H9 (cell line): ENCODE data around the gene SDF2. TPM values are rescaled to one million over a fixed set of nuclear protein-coding genes. Genes with fewer than 3 reads are reported as not detected.
A peak's percentile ranks its signal among the peaks of the same experiment; 100 is the strongest.

Experiments used
- DNase-seq: peaks from one replicate; pipeline ENCODE4 v3.0.0-alpha.2; 2017
- H2AFZ ChIP-seq: one replicate; pipeline ENCODE4 v1.6.1; 2013; ENCODE audit warnings: mild to moderate bottlenecking, low read length, control low read depth, moderate library complexity
- H2AK5ac ChIP-seq: 2 replicates; pipeline ENCODE4 v1.6.1; 2013; ENCODE audit warnings: low read length, control low read depth, mixed read lengths; ENCODE audit not compliant: insufficient read length
- H2BK120ac ChIP-seq: one replicate; pipeline ENCODE4 v1.6.1; 2013; ENCODE audit warnings: low read depth, mild to moderate bottlenecking, low read length, control low read depth, inconsistent platforms; ENCODE audit not compliant: poor library complexity, severe bottlenecking
- H2BK12ac ChIP-seq: 2 replicates; pipeline ENCODE4 v1.6.1; 2013; ENCODE audit warnings: low read length, control low read depth, mixed read lengths, low read depth; ENCODE audit not compliant: insufficient read length
- H2BK15ac ChIP-seq: 2 replicates; pipeline ENCODE4 v1.6.1; 2013; ENCODE audit warnings: low read depth, low read length, control low read depth
- H2BK20ac ChIP-seq: one replicate; pipeline ENCODE4 v1.6.1; 2013; ENCODE audit warnings: low read depth, mild to moderate bottlenecking, low read length, control low read depth, inconsistent platforms; ENCODE audit not compliant: poor library complexity, severe bottlenecking
- H2BK5ac ChIP-seq: 2 replicates; pipeline ENCODE4 v1.6.1; 2013; ENCODE audit warnings: low read length, control low read depth, mixed read lengths; ENCODE audit not compliant: insufficient read length
- H3K14ac ChIP-seq: 2 replicates; pipeline ENCODE4 v1.6.1; 2013; ENCODE audit warnings: low read length, control low read depth; ENCODE audit not compliant: insufficient read depth
- H3K18ac ChIP-seq: 2 replicates; pipeline ENCODE4 v1.6.1; 2013; ENCODE audit warnings: low read depth, mild to moderate bottlenecking, mixed read lengths, low read length, control low read depth; ENCODE audit not compliant: insufficient read length
- H3K23ac ChIP-seq: 2 replicates; pipeline ENCODE4 v1.6.1; 2013; ENCODE audit warnings: low read length, control low read depth, mixed read lengths, low read depth; ENCODE audit not compliant: insufficient read length
- H3K23me2 ChIP-seq: 2 replicates; pipeline ENCODE4 v1.6.1; 2013; ENCODE audit warnings: low read depth, mild to moderate bottlenecking, mixed read lengths, low read length, control low read depth; ENCODE audit not compliant: insufficient read length, poor library complexity, severe bottlenecking
- H3K27ac ChIP-seq: 2 replicates; pipeline ENCODE4 v1.5.1; 2013; ENCODE audit warnings: low read length, control low read depth, mixed read lengths, low read depth; ENCODE audit not compliant: insufficient read length
- H3K27me3 ChIP-seq: 2 replicates; pipeline ENCODE4 v1.6.1; 2013; ENCODE audit warnings: low read length, control low read depth, inconsistent platforms; ENCODE audit not compliant: insufficient read depth
- H3K4ac ChIP-seq: 2 replicates; pipeline ENCODE4 v1.6.1; 2013; ENCODE audit warnings: low read depth, mild to moderate bottlenecking, control low read depth, inconsistent platforms, low read length, moderate library complexity
- H3K4me1 ChIP-seq: 2 replicates; pipeline ENCODE4 v1.6.1; 2013; ENCODE audit warnings: low read length, control low read depth, inconsistent platforms; ENCODE audit not compliant: insufficient read depth
- H3K4me2 ChIP-seq: 2 replicates; pipeline ENCODE4 v1.6.1; 2013; ENCODE audit warnings: low read length, control low read depth, mixed read lengths; ENCODE audit not compliant: insufficient read length, insufficient read depth
- H3K56ac ChIP-seq: 2 replicates; pipeline ENCODE4 v1.6.1; 2013; ENCODE audit warnings: low read depth, mild to moderate bottlenecking, mixed read lengths, low read length, control low read depth; ENCODE audit not compliant: insufficient read length
- H3K79me1 ChIP-seq: 2 replicates; pipeline ENCODE4 v1.6.1; 2013; ENCODE audit warnings: low read depth, mild to moderate bottlenecking, moderate library complexity, low read length, control low read depth, inconsistent platforms; ENCODE audit not compliant: insufficient read depth, poor library complexity, severe bottlenecking
- H3K79me2 ChIP-seq: 2 replicates; pipeline ENCODE4 v1.6.1; 2013; ENCODE audit warnings: low read length, control low read depth, inconsistent platforms; ENCODE audit not compliant: insufficient read depth
- H3K9ac ChIP-seq: 2 replicates; pipeline ENCODE4 v1.6.1; 2013; ENCODE audit warnings: low read length, control low read depth, mixed read lengths; ENCODE audit not compliant: insufficient read length; ENCODE audit errors: extremely low read depth
- H3K9me3 ChIP-seq: one replicate; pipeline ENCODE4 v1.6.1; 2013; ENCODE audit warnings: low read depth, low read length, inconsistent platforms; ENCODE audit not compliant: control insufficient read depth
- H3T11ph ChIP-seq: one replicate; pipeline ENCODE4 v1.6.1; 2013; ENCODE audit warnings: mild to moderate bottlenecking, low read length, control low read depth, inconsistent platforms
- H4K20me1 ChIP-seq: one replicate; pipeline ENCODE4 v1.6.1; 2013; ENCODE audit not compliant: control insufficient read depth, insufficient read length, insufficient read depth
- H4K5ac ChIP-seq: 2 replicates; pipeline ENCODE4 v1.6.1; 2013; ENCODE audit warnings: low read depth, mild to moderate bottlenecking, mixed read lengths, low read length, control low read depth; ENCODE audit not compliant: insufficient read length
- H4K8ac ChIP-seq: replicated peaks from 2 replicates; pipeline ENCODE4 v1.6.1; 2013; ENCODE audit warnings: low read length, control low read depth, mixed read lengths, low read depth; ENCODE audit not compliant: insufficient read length
- H4K91ac ChIP-seq: 2 replicates; pipeline ENCODE4 v1.6.1; 2013; ENCODE audit warnings: low read depth, mild to moderate bottlenecking, moderate library complexity, mixed read lengths, low read length, control low read depth; ENCODE audit not compliant: insufficient read length
- H3K27ac Mint-ChIP-seq, 3 experiments: 2 replicates in 2 of 3; 3 replicates in 1 of 3; pipeline ENCODE4 v1.8.0; 2020 to 2021; ENCODE audit warnings: mixed read lengths in 3 of 3, mild to moderate bottlenecking in 1 of 3, moderate library complexity in 1 of 3
- H3K27me3 Mint-ChIP-seq: 2 replicates; pipeline ENCODE4 v1.8.0; 2021; ENCODE audit warnings: low read depth, mild to moderate bottlenecking, moderate library complexity, mixed read lengths
- H3K36me3 Mint-ChIP-seq, 3 experiments: 2 replicates in 2 of 3; 3 replicates in 1 of 3; pipeline ENCODE4 v1.8.0; 2020 to 2021; ENCODE audit warnings: low read depth in 3 of 3, mixed read lengths in 3 of 3; ENCODE audit not compliant: insufficient read depth in 1 of 3
- H3K4me1 Mint-ChIP-seq, 2 experiments: 2 replicates each; pipeline ENCODE4 v1.8.0; 2020; ENCODE audit warnings: mixed read lengths in 2 of 2
- H3K4me3 Mint-ChIP-seq, 2 experiments: 2 replicates in 1 of 2; 3 replicates in 1 of 2; pipeline ENCODE4 v1.8.0; 2020 to 2021; ENCODE audit warnings: mild to moderate bottlenecking in 2 of 2, mixed read lengths in 2 of 2, moderate library complexity in 1 of 2
- H3K9me3 Mint-ChIP-seq, 2 experiments: 2 replicates in 1 of 2; 3 replicates in 1 of 2; pipeline ENCODE4 v1.8.0; 2020; ENCODE audit warnings: mild to moderate bottlenecking in 2 of 2, mixed read lengths in 2 of 2, moderate library complexity in 1 of 2
- WGBS: extraction: QIAGEN DNeasy Blood & Tissue Kit; methylation state at CpG from one replicate; pipeline ENCODE4 v1.1.7; 2013; ENCODE audit warnings: missing lambda C conversion rate, low lambda C conversion rate, mixed read lengths; ENCODE audit not compliant: insufficient read length; ENCODE audit errors: extremely low coverage; 5-methylcytosine and 5-hydroxymethylcytosine counted together
- total RNA-seq: library from RNA; stranded (reverse); gene quantifications from 2 replicates; pipeline ENCODE4 v1.2.1, GENCODE V29; 2021
- TF ChIP-seq, protein P1 (sequence below): fragments of 200-600 bp; sonication (generic); conservative IDR thresholded peaks from 3 replicates; pipeline ENCODE4 v1.8.0; 2021; ENCODE audit warnings: antibody characterized with exemption, mild to moderate bottlenecking

The SDF2 gene
- total RNA-seq, 1 experiment from 2014 or later, result 40.2 TPM

DNA sequence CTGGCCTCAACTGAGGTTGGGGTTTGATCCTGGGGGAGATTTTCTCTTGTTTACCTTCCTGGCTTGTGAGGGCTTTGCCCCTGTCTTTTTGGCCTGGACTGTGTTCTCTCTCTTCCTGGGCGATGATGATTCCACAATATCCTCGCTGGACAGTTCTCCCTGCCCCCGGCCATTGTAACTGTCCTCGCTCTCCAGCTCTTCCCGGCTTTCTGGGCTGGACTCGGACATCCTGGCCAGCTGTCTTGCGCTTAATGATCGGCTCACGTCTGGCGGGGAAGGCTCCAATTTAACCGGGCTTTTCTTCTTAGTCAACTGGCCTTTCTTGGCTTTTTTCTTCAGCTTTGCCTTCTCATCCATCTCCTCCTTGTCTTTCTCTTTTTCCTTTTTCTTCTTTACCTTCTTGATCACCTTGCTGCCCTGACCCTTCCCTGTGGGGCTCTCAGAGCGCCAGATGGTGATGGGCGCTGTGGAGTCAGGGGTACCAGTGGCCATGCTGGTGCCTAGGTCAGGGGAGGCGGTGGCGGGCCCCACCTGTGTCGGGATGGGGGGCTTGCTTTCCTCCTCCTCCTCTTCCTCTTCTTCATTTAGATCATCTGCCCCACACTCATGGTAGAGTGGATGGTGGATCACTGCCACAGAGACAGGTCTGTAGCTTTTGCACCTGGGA, 42.0 kb upstream of the SDF2 start:
- Histone ChIP-seq H3K4me2 (no peak overlapping the region), H2AFZ (no peak overlapping the region), H2BK20ac (no peak overlapping the region), H3K56ac (no peak overlapping the region), H4K5ac (no peak overlapping the region), H3K23me2 (no peaks in the 10 kb centered on the region), H3K27me3 (no peaks in the 10 kb centered on the region), H2AK5ac (no peak overlapping the region), H4K20me1 (peaks cover 4% of the 10 kb centered on the region), H2BK120ac (no peak overlapping the region), H3K79me2 (no peaks in the 10 kb centered on the region), H3K18ac (no peak overlapping the region), H4K8ac (no peak overlapping the region), H3K79me1 (no peaks in the 10 kb centered on the region), H3K14ac (no peak overlapping the region), H4K91ac (no peak overlapping the region), H2BK15ac (no peak overlapping the region), H3K9ac (no peak overlapping the region), H2BK5ac (no peak overlapping the region), H3K23ac (no peak overlapping the region), H3T11ph (no peak overlapping the region), H2BK12ac (no peak overlapping the region), H3K4me1 (no peaks in the 10 kb centered on the region), H3K27ac (no peak overlapping the region), H3K9me3 (no peaks in the 10 kb centered on the region), H3K4ac (no peak overlapping the region)
- peaks cover 31 to 72% (median 60%) of the 10 kb centered on the region in 3 experiments; a peak in 6 of 7 replicates for H3K36me3 Mint-ChIP-seq
- H3K9me3 Mint-ChIP-seq, result no peaks in the 10 kb centered on the region
- H3K27me3 Mint-ChIP-seq, result no peaks in the 10 kb centered on the region
- TF ChIP-seq, protein P1, sequence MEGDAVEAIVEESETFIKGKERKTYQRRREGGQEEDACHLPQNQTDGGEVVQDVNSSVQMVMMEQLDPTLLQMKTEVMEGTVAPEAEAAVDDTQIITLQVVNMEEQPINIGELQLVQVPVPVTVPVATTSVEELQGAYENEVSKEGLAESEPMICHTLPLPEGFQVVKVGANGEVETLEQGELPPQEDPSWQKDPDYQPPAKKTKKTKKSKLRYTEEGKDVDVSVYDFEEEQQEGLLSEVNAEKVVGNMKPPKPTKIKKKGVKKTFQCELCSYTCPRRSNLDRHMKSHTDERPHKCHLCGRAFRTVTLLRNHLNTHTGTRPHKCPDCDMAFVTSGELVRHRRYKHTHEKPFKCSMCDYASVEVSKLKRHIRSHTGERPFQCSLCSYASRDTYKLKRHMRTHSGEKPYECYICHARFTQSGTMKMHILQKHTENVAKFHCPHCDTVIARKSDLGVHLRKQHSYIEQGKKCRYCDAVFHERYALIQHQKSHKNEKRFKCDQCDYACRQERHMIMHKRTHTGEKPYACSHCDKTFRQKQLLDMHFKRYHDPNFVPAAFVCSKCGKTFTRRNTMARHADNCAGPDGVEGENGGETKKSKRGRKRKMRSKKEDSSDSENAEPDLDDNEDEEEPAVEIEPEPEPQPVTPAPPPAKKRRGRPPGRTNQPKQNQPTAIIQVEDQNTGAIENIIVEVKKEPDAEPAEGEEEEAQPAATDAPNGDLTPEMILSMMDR, result no peak
- peak overlapping the region in 2 of 3 experiments; percentile 13 to 90; a peak in 4 of 7 replicates for H3K27ac Mint-ChIP-seq
- DNase-seq, result no peak
- peaks cover 34 to 41% of the 10 kb centered on the region in 2 experiments for H3K4me1 Mint-ChIP-seq
- no peak overlapping the region for H3K4me3 Mint-ChIP-seq
- no CpG with 5 or more reads among the region's 16 CpGs for WGBS
